ENCODE measurements around the gene RIPOR3.
"Not testable (repeated sequence)": the region's sequence is repeated elsewhere in the genome, so short reads cannot be mapped to it uniquely, and the experiment has no call there.

Gene RIPOR3

GRCh38 chr20:50602432-50603088 is 88.8 kb downstream of the RIPOR3 start:
- no peak for DNase-seq

- DNase-seq = no peak
Observed at GRCh38 chr20:50601511-50602431, 89.6 kb downstream of the RIPOR3 start.

GRCh38 chr20:50600281-50600895 is 91.0 kb downstream of the RIPOR3 start:
- no peak for DNase-seq

- not testable (repeated sequence) for DNase-seq
Observed at GRCh38 chr20:50598768-50599167, 92.6 kb downstream of the RIPOR3 start.

GRCh38 chr20:50598074-50598473 is 93.3 kb downstream of the RIPOR3 start:
- DNase-seq = no peak

GRCh38 chr20:50597406-50597969 is 93.9 kb downstream of the RIPOR3 start:
- DNase-seq = no peak

GRCh38 chr20:50596694-50597021 is 94.7 kb downstream of the RIPOR3 start:
- DNase-seq = no peak

- no peak for DNase-seq
Observed at GRCh38 chr20:50595988-50596693, 95.2 kb downstream of the RIPOR3 start.

- no peak for DNase-seq
Observed at GRCh38 chr20:50595433-50595895, 95.9 kb downstream of the RIPOR3 start.

- DNase-seq = no peak
Observed at GRCh38 chr20:50594591-50595432, 96.5 kb downstream of the RIPOR3 start.

- no peak for DNase-seq
Observed at GRCh38 chr20:50594231-50594590, 97.1 kb downstream of the RIPOR3 start.

- no peak for DNase-seq
Observed at GRCh38 chr20:50593005-50593335, 98.4 kb downstream of the RIPOR3 start.

GRCh38 chr20:50592282-50593004 is 98.9 kb downstream of the RIPOR3 start:
- no peak for DNase-seq

- DNase-seq = no peak
Observed at GRCh38 chr20:50591233-50591852, 100.0 kb downstream of the RIPOR3 start.

GRCh38 chr20:50590348-50590664 is 101.0 kb downstream of the RIPOR3 start:
- DNase-seq = no peak

GRCh38 chr20:50589548-50590347 is 101.6 kb downstream of the RIPOR3 start:
- DNase-seq = no peak

- DNase-seq = peak; percentile 69
Observed at GRCh38 chr20:50588034-50588736, 103.2 kb downstream of the RIPOR3 start.

- DNase-seq = no peak
Observed at GRCh38 chr20:50587291-50587961, 103.9 kb downstream of the RIPOR3 start.
